ENCODE data around the gene HBS1L. TPM values are rescaled to one million over a fixed set of nuclear protein-coding genes. Genes with fewer than 3 reads are reported as not detected.

HBS1L gene
- polyA plus RNA-seq, 3 donors = 77.3 to 88.0 (median 82.5) TPM

DNA sequence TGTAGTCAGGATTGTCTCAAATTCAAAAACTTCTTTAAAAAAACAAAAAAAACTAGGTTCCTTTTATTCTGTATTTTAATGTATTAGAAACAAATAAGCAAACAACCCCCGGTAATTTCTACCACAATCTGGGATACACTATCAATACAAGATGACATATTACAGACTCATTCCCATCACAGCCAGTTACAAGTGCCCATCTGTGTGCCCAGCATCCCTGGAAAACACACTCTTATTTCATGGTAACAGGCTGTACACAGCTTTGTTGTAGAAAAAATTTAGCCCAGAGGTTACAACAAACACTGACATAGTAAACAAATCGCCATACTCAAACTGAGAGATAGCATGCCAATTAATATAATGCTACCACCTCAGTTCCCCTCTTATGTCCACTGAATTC lies 16.3 kb downstream of the HBS1L start:
- DNase-seq (ENCODE audit: low read depth in 3 of 3, low spot score in 2 of 3) = no peak

DNA sequence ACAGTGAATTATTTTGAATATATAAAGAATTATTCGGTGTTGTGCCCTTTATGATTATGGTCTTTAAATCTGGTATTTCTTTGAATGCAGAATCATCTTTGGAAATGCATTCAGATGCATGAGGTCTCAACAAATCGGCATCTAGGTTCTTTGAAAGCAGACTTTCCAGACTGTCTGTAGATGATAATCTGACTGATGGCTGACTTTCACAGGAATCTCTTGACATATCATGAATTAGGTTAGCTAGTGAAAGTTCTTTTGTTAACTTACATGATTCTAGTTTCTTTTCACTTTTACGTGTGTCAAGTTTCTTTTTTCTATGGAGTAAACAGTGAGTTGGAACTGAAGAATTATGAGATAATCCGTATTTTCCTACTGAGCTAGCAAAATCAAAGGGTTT lies 17.1 kb downstream of the HBS1L start:
- no peak for DNase-seq (ENCODE audit: low read depth in 3 of 3, low spot score in 2 of 3)

DNA sequence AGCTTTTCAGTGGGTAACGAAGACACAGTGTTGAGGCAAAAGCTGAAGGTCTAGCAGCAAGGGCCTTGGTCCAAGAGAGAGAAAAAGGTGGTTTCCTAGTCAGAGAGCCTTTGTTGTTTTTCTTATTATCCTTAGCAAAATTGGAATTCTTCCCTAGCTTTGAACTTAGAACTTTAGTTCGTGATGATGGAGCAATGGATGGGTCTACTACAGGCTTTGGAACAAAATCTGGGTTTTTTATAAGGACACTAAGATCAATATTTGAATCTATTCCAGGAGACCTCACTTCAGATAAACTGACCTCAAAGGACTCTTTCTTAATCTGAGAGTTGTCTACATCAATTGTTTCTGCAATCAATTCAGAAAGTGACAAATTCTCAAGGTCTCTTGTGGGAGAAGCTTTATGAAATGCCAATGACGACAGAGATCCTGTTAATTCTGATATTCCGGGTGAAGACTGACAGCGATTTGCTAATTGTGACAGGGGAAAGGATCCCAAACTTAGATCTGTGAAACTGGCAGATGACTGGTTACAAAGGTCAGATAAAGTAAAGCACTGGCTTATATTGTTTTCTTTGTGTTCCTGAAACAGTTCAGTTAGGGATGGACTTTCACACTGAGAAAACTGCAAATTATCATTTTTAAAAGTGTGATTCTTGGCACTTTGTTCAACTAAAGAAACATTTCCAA lies 17.7 kb downstream of the HBS1L start:
- DNase-seq (ENCODE audit: low read depth in 3 of 3, low spot score in 2 of 3) = no peak

DNA sequence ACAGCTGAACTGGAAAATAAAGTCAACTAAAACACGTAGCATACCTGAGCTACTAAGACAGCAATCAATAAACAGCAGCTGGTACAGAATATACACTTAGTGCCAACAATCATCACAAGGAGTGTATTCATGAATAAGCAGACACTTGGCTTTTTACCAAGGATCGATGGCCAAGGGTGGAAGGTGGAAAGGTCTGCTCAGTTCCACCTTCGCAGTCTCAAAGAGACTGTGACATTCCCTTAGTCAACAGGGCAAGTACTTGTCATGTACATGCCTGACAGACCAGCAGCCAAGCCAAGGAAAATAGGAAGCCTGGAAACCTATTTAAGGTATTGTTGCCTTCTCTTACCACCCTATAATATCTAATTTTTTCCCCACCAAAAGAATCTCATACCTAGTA lies 21.4 kb downstream of the HBS1L start:
- no peak for DNase-seq (ENCODE audit: low read depth in 3 of 3, low spot score in 2 of 3)

DNA sequence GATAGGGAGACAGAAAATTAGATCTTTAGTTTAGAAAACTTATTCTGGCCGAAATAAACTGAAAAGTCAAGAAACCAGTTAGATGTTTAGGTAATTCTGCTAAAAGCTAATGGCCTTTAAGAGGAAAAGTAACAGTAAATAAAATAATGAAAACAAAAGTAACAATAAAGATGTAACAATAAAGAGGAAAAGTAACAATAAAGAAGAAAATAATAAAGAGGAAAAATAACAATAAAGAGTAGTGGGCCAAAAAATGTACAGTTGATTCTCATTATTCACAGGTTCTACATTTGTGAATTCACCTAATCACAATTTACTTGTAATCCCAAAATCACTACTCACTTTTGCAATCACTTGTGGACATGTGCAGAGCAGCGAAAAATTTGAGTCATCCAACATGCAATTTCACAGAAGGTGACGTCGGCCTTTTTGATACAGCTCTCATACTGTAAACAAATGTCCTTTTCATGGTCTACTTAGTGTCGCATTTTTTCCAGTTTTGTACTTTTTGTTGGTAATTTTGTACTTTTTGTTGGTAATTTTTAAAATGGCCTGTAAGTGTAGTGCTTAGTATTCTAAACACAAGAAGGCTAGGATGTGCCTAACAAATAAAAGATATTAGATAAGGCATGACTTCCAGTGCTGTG lies 24.0 kb downstream of the HBS1L start:
- no peak for DNase-seq (ENCODE audit: low read depth in 3 of 3, low spot score in 2 of 3)

DNA sequence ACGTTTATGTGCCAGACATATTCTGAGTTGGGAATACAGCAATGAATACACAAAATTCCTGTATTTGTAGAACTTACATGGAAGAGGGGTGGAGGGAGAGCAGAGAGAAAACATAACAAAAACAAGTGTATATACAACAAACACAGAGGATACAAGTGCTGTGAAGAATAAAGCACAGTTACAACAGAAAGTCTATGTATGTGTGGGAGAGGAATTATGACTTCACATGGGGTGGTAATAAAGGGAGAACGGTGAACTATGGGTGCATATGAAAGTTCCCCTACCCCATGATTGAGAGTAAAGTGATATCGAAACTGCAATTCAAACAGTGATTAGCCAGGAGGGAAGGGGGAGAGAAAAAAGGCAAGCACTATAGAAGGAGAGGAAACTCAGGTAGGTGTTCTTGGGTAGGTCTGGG lies 24.6 kb downstream of the HBS1L start:
- no peak for DNase-seq (ENCODE audit: low read depth in 3 of 3, low spot score in 2 of 3)

DNA sequence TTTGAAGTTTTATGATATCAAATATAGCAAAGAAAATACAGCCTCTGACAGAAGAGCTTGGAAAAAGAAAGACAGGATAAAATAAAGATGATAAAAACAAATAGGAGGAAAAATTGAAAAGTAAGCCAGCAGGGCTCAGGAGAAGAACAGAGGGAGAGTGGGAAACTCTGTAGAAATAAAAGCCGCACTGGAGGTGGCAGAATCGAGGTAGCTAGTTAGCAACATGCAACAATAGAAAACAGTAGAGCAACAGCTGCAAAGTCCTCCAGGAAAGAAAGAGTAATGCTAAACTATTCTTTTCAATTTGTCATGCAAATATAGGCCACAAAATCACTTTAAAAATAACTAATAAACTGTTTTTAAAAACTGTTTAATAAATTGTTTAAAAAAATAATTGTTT lies 28.8 kb downstream of the HBS1L start:
- no peak for DNase-seq (ENCODE audit: low read depth in 3 of 3, low spot score in 2 of 3)

DNA sequence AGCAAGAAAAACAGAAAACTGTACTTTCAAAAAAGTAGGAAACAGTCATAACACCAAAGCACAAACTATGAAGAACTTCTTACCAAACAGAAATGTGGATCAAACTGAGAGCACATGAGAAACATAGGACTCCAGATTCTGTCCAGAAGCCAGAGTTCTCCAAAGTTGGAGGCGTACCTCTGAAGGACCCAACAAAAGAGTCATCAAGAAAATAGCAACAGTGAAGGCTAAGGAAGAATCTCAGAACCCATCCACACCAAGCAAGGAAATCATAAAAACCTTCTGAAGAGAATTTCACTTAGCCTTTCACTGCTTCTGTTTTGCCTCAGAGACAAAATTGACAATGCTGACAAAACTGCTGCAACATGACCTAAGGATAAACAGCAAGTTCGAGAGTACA lies 29.4 kb downstream of the HBS1L start:
- no peak for DNase-seq (ENCODE audit: low read depth in 3 of 3, low spot score in 2 of 3)

DNA sequence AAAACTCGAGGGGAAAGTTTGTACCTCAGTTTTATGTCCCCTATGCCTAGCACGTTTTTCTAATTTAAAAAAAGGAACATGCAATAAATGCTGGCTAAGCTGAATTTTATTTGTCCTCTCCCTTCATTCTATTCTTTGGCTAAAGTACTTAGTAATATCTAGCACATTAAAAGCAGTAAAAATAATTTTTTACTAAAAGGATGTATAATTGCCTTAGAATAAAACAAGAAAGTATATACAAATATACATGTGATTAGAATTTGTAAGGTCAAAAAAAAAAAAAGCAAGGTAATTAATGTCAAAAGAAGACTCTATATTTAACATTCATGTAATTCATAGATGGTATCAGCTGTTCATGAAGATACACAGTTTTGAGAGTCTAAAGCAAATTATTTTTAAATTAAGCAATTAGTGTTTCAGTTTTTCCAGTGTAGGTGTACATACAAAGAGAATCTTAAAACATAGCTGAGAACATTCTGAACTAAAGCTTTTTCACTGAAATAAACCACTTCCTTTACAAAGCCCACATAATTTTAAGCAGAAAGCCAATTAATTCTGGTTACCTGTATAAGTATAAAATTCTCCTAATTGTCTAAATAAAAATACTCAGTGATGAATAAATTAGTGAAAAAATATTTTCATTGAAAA lies 32.4 kb downstream of the HBS1L start:
- no peak for DNase-seq (ENCODE audit: low read depth in 3 of 3, low spot score in 2 of 3)

DNA sequence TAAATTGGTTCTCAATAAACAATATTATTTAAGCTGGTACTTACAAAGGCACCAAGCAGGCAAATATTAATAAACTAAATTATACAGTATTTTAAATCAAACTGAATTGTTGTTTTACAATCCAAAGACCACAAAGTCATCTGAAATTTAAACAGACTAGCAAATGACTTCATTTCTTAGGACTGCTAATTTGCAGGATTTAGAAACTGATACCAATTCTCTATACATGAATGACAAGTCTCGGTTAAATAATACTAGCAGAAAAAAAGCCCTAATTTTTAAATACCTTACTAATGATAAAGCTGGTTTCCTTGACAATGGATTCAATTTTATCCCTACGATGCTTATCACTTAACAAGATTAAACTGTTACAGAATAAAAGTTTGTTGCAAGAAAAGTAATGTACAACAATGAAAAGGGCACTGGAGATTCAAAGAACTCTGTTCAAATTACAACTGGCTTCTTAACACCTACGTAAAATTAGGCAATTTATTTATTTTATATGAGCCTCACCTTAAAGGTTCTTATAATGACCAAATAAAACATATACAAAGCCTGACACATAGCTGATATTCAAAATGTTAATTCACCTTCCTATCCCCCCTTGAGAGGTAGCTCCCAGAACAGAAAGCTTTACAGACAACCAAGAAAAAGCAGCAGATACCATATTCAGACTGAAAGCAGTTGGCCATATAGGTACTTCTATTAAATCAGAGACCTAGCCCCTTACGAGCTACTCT lies 33.1 kb downstream of the HBS1L start:
- DNase-seq (ENCODE audit: low read depth in 3 of 3, low spot score in 2 of 3) = no peak

DNA sequence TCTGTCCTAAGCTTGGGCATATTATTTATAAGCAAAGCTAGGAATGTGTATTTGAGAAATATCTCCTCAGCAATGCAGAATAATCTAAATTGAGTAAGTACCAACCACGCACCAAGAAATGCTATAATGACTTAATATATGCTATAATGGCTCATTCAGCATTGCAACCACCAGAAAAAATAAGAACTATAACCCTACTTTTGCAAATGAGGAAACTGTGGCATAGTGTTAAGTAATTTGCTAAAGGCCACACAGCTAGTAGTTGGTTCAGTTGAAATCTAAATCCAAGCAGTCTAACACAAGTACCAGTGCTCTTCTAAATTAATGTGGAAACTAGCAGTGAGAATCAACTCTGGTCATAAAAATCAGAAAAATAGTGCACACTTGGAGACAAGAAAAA lies 35.7 kb downstream of the HBS1L start:
- DNase-seq (ENCODE audit: low read depth in 3 of 3, low spot score in 2 of 3) = no peak

DNA sequence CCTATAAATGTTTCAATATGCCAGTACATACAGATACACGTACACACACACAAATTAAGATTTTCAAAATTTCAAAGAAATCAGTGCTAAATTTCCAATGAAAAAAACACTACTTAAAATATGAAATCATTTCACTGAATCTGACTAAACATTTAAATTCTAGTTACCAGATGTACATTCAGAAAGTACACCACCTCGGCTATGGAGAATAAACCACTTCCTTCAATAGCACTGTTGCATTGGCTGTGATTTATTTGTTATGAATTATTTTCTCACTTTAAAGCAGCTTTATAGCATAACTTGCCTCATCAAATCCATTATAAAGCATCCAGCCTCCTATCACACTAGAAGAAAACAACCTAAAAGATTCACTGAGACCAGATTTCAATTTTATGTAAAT lies 36.6 kb downstream of the HBS1L start:
- no peak for DNase-seq (ENCODE audit: low read depth in 3 of 3, low spot score in 2 of 3)

DNA sequence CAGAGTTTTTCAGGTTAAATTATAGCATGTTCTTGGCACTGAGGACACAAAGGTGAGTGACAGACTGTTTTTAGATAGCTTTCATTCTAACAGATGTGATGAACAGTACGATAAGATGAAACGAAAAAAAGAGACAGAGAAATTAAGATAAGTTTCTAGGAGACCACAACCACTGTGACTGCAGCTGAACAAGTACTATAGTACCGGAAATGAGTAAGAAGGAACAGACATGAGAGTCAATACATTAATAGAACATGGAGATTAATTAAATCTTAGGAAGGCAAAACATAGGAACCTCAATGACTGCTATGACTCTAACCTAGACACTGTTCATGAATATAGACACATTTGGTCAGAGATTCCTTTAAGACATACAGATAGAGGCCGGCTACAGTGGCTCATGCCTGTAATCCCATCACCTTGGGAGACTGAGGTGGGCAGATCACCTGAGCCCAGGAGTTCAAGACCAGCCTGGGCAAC lies 40.2 kb downstream of the HBS1L start:
- no peak for DNase-seq (ENCODE audit: low read depth in 3 of 3, low spot score in 2 of 3)

DNA sequence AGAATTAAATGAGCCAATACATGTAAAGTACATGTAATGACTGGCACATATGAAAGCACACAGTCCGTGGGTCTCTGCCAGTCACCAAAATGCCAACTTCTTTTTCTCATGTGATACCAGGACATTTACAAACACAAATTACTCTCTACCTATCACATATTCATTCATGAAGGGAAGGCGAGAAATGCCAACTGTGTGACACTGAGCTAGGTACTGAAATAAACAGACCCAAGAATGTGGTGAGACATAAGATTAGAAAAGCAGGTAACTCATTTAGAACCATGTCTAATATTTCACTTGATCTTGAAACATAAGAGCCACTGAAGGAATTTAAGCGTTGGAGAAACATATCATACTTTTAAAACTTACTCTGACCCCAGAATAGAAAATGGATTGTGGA lies 41.4 kb downstream of the HBS1L start:
- no peak for DNase-seq (ENCODE audit: low read depth in 3 of 3, low spot score in 2 of 3)

DNA sequence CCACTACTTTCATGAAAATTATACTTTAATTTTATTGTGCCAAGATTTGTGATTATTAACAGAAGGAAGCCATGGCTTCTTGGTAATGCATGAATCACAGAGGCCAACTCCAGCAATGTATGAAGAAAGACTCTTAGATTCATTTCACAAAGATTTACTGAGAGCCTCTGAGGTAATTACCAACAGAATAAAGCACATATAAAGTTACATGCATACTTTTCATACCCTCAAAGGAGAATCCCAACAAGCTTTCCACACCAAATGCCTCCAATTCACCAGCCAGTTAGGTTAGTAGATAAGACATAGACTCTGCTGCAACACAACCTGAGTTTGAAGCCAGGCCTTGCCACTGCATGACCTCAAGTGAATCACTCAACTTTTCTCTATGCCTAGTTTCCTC lies 41.9 kb downstream of the HBS1L start:
- no peak for DNase-seq (ENCODE audit: low read depth in 3 of 3, low spot score in 2 of 3)

DNA sequence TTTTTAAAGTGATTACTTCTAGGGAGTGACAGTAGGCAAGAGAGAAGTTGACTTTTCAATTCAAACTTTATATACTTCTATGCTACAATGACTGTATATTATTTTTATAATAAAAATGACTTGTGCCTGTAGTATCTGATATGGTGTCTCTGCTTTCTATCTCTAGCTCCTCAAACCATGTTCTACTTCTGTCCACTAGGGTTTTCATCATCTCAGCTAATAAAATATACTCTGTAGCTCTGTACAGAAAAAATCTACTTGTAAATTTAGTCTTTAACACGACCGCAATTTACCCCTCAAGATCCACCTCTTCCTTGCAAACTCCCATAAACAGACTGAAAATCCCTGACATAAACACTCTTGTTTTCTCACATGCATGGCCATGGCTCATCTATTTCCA lies 42.3 kb downstream of the HBS1L start:
- no peak for DNase-seq (ENCODE audit: low read depth in 3 of 3, low spot score in 2 of 3)

DNA sequence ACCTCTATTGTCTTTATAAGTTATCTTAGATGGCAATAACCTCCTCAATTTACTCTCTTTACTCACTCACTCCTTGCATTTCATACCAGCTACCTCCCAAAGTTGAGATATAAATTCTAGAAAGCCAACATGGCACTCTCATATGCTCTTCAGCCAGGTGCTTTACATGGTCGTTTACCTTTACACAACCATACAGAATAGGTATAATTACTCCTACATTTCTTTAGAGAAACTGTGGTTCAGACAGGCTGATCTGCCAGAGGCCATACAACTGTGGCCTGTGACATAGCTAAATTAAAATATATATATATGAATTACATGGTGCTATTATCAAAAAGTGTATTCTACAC lies 45.7 kb downstream of the HBS1L start:
- DNase-seq (ENCODE audit: low read depth in 3 of 3, low spot score in 2 of 3) = no peak

DNA sequence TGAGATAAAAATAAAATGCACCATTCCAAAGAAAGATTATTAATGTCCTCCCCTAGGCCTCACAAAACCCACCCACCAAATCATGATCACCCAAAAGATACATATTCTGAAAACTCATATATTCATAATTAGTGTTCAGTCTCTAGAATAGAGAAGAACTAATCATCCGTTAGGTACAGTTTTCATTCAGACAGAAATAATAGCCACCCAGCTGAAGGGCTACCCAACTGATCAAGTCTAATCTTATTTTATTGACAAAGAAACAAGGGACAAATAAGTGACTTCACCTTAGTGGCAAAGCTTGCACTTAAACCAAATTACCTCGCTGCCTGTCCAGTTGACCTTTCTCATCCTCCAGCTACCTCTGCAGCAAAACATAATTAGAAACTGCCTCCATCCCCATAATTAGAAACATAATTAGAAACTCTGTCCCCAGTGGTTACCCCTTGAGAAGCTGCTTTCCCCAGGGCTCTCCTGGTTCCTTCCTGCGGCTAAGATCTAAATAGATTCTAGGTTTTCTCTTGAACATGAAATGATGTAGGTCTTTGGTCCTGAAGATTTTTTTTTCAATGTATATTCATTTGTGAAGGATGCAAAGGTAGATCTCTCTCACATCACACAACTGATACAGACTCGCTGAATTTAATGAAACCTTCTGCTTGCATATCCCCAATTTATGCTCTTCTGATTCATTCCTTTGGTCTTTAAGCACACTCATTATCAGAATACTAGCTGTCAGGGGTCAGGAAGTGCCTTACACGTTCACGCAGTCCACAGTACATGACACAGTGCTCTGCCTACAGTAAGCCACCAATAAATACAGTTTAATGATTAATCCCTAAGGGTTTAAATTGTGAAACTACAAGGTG lies 46.3 kb downstream of the HBS1L start:
- DNase-seq (ENCODE audit: low read depth in 3 of 3, low spot score in 2 of 3) = no peak

DNA sequence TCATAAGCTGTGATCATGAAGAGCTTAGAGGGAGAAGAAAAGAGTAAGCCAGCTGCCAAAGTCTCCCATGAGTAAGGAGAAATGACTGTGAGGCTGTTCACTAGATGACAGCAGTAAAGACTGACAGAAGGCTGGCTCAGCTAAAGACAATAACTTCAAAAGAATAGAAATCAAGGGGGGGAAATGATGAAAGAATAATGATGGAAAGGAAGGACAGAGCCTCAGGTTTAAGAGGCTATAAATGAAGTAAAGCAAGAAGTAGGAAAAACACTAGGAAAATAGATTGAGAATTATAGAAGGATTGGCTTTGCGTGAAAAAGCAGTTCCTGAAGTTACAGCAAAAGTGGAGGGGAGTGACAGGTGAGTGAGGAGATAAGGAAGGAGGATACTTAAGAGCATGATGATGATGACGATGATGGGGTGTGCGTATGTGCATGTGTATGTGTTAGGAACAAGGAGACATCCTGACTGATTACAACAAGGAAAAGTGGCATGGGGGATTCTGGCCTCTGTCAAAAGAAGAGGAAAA lies 48.2 kb downstream of the HBS1L start:
- no peak for DNase-seq (ENCODE audit: low read depth in 3 of 3, low spot score in 2 of 3)

DNA sequence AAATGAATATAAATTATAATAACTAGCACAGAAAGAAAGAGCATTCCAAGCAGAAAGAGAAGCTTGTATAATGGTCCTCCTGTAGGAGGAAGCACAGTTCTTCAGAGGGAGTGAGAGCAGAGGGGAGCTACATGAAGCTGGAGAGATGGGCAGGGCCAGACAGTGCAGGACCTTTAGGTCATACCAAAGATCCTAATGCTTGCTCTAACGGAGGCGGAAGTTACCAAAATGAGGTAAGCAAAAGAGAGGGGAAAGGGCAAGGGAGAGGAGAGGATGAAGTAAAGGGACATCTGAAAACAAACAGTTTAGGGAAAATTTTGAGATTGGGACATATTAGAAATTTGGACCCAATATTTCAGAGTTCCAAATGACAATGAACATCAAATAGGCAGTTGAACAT lies 50.2 kb downstream of the HBS1L start:
- DNase-seq (ENCODE audit: low read depth in 3 of 3, low spot score in 2 of 3) = no peak
